AG04449 (cell line): ENCODE results near the gene UBP1.

Experiments
- CTCF ChIA-PET: fragments of 350-600 bp; formaldehyde crosslinking; extraction: SDS; loops from one replicate; lab custom pipeline; 2021; ENCODE audit warnings: antibody characterized with exemption; lab: Yijun Ruan, JAX
- POLR2A ChIA-PET: fragments of 400-600, 350-600 bp; formaldehyde crosslinking; extraction: SDS; loops from one replicate; lab custom pipeline; 2020; ENCODE audit warnings: antibody characterized with exemption, inconsistent platforms; lab: Yijun Ruan, JAX
- DNase-seq: peaks from one replicate; pipeline ENCODE4 v3.0.0-alpha.2; 2010; ENCODE audit warnings: low read depth, low spot score
- H3K4me3 ChIP-seq: 2 replicates; pipeline ENCODE4 v1.5.1; 2011; ENCODE audit warnings: low read depth, mild to moderate bottlenecking, control low read depth, low read length
- TF ChIP-seq, protein P1 (sequence below): IDR thresholded peaks from one replicate; pipeline ENCODE4 v1.5.1; 2011; ENCODE audit warnings: mild to moderate bottlenecking, moderate library complexity, low read length, control low read depth, inconsistent platforms; ENCODE audit not compliant: insufficient read depth; ENCODE audit errors: missing control alignments

Gene UBP1

GRCh38 chr3:33428734-33429133, 11.5 kb downstream of the UBP1 start:
- TF ChIP-seq, protein P1, sequence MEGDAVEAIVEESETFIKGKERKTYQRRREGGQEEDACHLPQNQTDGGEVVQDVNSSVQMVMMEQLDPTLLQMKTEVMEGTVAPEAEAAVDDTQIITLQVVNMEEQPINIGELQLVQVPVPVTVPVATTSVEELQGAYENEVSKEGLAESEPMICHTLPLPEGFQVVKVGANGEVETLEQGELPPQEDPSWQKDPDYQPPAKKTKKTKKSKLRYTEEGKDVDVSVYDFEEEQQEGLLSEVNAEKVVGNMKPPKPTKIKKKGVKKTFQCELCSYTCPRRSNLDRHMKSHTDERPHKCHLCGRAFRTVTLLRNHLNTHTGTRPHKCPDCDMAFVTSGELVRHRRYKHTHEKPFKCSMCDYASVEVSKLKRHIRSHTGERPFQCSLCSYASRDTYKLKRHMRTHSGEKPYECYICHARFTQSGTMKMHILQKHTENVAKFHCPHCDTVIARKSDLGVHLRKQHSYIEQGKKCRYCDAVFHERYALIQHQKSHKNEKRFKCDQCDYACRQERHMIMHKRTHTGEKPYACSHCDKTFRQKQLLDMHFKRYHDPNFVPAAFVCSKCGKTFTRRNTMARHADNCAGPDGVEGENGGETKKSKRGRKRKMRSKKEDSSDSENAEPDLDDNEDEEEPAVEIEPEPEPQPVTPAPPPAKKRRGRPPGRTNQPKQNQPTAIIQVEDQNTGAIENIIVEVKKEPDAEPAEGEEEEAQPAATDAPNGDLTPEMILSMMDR, result no peak
- DNase-seq, result no peak
- ChIA-PET POLR2A (no interaction called here), CTCF (interaction anchor here (1.6 to 2.8 kb wide), 2 partner anchors 10 to 298 kb away, joined by 5 to 12 read pairs; partner anchors contain the start of gene UBP1)
- H3K4me3 ChIP-seq, result no peak overlapping the region

DNA sequence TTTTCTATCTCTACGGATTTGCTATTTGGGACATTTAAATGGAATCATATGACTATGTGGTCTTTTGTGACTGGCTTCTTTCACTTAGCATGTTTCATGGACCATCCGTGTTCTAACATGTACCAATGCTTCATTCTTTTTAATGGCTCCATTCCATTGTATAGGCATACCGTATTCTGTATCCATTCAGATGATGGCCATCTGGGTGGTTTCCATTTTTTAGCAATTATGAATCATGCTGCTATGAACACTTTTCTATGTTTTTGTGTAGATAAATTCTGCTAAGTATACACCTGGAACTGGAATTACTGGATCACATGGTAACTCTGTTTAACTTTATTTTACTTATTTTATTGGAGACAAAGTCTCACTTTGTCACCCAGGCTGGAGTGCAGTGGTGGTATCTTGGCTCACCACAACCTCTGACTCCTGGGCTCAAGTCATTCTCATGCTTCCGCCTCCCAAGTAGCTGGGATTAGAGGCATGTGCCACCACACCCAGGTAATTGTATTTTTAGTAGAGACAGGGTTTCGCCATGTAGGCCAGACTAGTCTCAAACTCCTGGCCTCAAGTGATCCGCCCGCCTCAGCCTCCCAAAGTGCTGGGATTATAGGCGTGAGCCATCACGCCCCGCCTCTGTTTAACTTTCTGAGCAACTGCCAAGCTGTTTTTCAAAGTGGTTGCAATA, 13.4 kb downstream of the UBP1 start:
- ChIA-PET CTCF (interaction anchor here (0.6 to 1.0 kb wide), 2 partner anchors 11 to 54 kb away, joined by 3 read pairs; no protein-coding TSS in a partner anchor), POLR2A (no interaction called here)
- TF ChIP-seq, protein P1, result no peak
- H3K4me3 ChIP-seq, result no peak overlapping the region
- no peak for DNase-seq

GRCh38 chr3:33426068-33426467, 14.1 kb downstream of the UBP1 start:
- no peak overlapping the region for H3K4me3 ChIP-seq
- DNase-seq, result no peak
- TF ChIP-seq, protein P1, result no peak
- ChIA-PET CTCF (interaction anchor here (1.0 kb wide), 1 partner anchor 12 kb away, joined by 3 read pairs; no protein-coding TSS in a partner anchor), POLR2A (no interaction called here)

GRCh38 chr3:33425453-33425852, 14.8 kb downstream of the UBP1 start:
- TF ChIP-seq, protein P1, result no peak
- no peak for DNase-seq
- ChIA-PET POLR2A (no interaction called here), CTCF (interaction anchor here (1.0 kb wide), 1 partner anchor 12 kb away, joined by 3 read pairs; no protein-coding TSS in a partner anchor)
- no peak overlapping the region for H3K4me3 ChIP-seq

DNA sequence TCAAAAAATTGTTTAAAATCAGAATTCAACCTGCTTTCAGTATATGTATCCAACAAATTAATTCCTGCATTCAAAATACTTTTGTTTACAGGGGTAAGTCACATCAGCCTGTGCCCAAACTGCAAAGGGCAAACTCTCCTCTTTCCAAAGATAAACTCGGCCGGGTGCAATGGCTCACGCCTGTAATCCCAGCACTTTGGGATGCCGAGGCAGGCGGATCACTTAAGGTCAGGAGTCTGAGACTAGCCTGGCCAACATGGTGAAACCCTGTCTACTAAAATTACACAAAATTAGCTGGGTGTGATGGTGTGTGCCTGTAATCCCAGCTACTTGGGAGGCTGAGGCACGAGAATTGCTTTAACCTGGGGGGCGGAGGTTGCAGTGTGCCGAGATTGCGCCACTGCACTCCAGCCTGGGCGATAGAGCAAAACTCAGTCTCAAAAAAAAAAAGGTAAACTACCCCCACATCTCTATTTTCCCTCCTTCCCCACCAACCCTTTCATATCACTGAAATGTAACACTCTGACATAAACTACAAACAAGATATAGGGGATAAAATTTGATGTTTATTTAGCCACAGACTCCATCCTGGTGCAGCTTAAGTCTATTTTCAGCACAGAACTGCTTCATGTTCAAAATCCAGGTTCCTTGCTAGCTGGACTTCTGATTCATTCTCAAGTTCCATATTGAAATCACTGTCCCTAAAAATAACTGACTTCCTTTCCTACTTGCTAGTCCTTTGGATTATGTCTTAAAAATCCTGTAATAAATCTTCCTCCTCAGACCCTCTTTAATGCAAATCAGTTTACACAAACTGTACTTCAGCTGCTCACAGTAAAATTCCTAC, 15.4 kb downstream of the UBP1 start:
- DNase-seq, result no peak
- TF ChIP-seq, protein P1, result no peak
- no peak overlapping the region for H3K4me3 ChIP-seq
- CTCF ChIA-PET, result no interaction called here
- POLR2A ChIA-PET, result no interaction called here

GRCh38 chr3:33420966-33421365, 19.2 kb downstream of the UBP1 start:
- no peak for DNase-seq
- CTCF ChIA-PET, result interaction anchor here (1.3 kb wide), 1 partner anchor 355 kb away, joined by 4 read pairs; no protein-coding TSS in a partner anchor
- POLR2A ChIA-PET, result no interaction called here
- H3K4me3 ChIP-seq, result no peak overlapping the region
- TF ChIP-seq, protein P1, result no peak
